Right renal cortex interstitium (tissue), 3 donors: ENCODE measurements around the gene NDFIP2. TPM values are rescaled to one million over a fixed set of nuclear protein-coding genes. Genes with fewer than 3 reads are reported as not detected.

ENCODE experiments used
- DNase-seq, 3 donors: peaks; one replicate each; pipeline ENCODE4 v3.0.0-alpha.2; 2013; ENCODE audit warnings: low read depth in 3 of 3, low spot score in 2 of 3
- polyA plus RNA-seq, 3 donors: library from polyadenylated mRNA; unstranded; fragments of 120-200 nt; gene quantifications; one replicate each; pipeline ENCODE4 v1.2.1, GENCODE V29; 2013; ENCODE audit not compliant: insufficient read length in 3 of 3

The NDFIP2 gene
- polyA plus RNA-seq, 3 donors: 55.8 to 60.6 (median 58.1) TPM

DNA sequence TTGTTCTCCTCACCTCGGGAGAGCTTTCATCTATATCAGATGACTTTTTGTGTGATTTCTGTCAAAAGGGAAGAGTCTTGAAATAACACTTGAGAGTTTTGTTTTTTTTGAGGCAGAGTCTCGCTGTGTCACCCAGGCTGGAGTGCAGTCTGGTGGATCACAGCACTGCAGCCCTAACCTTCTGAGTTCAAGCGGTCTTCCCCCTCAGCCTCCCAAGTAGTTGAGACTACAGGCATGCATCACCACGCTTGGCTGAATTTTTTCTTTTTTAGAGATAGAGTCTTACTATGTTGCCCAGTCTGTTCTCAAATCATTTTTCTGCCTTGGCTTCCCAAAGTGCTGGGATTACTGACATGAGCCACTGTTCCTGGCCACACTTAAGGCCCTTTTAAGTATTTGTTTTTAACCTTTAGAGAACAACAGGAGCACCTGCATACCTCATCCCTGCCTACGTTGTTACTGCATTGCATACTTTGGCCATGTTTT is 11.4 kb downstream of the NDFIP2 start:
- no peak for DNase-seq

DNA sequence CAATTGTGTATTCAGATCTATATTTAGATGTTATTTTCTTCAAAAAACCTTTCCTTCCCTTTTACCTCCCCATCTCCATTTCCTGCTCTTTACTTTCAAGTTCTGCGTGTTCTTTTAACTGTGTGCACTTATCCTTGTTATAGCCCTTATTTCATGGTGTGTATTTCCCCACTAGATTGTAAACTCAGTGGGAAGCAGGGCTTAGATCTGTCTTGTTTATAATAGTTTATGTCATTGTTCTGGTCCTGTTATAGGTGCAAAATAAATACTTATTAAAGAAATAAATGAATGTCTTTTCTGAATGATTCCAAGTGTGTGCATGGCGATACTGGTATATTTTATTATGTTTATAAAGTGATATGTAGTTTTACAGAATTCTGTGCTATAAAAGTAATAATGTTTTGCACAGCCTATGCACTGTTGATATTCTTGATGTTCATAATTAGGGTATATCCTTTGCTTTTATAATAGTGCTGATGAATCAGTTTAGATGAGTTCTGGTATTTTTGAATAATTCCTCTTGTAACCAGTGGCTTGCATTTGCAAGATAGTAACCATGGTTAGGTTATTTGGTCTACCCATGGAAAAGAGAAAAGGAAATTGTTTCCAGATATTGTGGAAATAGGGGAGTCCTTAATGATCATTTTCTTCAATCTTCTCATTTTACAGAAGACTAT is 12.1 kb downstream of the NDFIP2 start:
- DNase-seq: no peak

DNA sequence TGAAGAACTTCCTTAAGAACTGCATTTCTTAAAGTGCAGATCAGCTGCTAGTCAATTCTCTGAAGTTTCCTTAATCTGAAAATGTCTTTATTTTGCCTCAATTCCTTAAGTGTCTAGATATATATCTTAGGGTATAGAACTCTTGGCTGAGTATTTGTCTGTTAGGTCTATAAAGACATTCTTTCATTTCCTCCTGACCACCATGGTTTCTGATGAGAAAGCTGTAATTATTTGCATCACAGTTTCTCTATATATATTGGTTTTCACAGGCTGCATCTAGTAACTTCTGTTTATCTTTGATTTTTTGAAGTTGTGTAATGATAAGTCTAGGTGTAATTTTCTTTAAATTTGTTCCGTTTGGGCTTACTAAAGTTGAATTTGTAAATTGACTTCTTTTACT is 15.2 kb downstream of the NDFIP2 start:
- DNase-seq: no peak

DNA sequence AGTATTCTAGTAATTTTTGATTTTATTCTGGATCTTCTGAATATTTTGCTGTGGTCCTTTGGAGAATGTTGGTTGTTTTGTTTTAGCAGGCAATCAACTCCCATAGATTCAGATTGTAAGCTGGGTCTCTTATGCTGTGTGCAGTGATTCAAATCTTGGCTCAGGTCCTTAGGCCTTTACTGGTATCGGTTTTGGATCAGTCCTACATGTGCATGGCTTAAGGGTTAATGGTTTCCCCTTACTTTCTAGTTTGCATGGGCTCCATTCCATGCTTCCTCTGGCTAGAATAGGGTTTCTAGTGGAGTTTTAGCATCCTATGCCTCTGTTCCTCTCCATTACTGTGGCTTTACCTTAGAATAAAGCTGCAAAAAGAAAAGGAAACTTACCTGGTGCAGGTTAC is 16.1 kb downstream of the NDFIP2 start:
- no peak for DNase-seq

DNA sequence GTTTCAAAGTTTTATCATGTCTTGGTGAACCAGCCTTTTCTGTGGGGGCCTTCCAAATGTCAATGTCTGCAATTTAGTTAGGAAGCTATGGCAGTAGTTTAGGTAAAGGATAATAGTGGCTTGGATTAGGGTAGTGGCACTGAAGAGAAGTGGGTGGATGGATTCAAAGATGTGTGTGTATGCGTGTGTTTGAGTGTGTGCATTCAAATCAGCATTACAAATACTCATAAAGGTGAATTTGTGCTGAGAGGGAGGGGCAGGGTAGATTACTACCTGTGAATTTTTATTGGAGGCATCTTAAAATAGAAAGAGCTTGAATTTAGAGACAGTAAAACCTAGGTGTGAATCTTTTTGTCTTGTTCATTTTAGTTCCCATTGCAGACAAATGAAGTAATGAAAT is 16.9 kb downstream of the NDFIP2 start:
- no peak for DNase-seq

DNA sequence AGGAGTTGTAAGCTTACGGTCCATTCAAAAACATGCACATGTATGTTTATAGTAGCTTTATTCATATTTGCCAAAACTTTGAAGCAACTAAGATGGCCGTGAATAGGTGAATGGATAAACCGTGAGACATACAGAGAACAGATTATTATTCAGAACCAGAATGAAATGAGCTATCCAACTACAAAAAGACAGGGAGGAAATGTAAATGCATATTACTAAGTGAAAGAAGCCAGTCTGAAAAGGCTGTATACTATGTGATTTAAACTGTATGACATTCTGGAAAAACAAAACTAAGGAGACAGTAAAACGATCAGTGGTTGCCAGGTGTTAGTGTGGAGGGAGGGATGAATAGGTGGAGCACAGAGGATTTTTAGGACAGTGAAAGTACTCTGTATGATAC is 19.9 kb downstream of the NDFIP2 start:
- DNase-seq: no peak

DNA sequence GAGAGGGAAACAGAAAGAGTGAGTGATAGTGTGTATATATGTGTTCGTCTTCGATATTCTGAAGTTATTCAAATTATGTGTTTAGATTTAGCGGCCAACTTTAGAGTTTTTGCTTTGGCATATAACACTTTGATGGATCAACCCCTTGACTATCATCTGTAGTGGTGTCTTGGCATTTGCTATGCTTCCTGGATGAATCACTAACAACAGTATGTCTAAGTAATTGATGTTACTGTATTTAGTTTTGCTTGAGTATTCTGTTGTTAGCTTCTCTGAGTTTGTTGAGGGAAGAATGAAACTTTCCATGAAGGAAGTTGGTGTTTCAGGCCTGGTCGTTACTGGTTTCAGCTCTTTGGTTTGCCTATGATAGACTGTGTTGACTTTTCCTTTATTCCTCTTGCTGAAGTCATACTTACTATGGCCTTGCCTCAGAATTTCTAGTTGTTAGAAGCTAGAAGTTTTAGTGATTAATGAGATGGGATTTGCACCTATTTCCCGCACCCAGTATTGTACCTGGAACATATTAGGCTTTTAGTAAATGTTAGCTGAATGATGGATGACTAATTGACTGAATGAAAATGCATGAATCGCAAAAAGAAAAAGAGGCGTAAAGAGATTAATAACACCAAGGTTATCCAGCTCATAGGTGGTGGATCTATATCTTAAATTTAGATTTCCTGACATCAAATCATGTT is 20.7 kb downstream of the NDFIP2 start:
- DNase-seq: no peak

DNA sequence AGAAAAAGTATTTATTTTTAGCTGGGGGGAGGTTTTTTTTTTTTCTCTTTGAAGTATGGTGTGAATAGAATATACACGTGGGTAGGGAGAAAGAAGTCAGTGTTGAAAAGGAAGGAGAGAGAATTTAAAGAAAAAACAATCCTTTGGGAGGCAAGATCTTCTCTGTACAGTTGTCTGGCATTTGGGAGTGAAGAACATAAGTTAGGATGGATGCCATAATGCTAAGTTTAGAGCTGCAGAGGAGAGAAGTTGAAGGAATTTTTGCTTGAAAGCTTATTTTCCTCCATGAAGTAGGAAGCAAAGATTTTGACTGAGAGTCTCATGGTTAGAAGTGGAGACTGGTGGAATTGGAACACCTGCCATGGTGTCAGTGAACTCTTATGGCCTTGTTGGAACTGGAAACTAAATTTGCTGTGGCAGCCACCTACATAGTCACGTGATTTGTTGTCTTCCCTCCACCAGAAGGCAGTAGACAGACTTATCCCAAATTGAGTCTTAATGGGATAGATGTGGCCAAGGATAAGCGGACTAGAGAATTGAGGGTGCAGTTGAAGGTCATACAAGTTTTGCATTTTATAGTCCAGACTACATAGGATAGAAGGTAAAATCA is 22.0 kb downstream of the NDFIP2 start:
- DNase-seq: no peak

DNA sequence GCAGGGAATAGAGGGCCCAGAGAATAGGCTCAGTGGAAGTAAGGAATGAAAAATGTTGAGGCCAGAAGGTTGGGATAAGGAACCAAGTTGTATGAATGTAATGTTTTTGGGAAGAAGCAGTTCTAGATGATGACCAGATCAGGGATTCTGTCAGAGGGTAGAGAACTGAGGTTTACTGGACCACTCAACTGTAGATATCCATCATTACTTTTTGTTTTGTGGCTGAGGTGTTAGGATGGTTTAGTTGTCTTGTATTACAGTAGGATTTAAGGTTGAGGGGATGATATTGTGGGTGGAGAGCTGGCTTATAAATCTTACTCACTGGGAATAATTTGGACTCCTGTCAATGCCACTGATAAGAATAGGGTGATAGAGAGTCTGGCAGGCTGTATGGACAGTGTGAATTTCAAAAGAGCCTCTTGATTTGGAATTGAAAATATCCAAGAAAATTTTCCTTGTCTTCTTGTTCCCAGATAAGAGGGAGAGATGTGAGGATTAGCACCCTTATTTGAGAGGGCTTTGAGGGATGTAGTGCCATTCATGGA is 22.6 kb downstream of the NDFIP2 start:
- DNase-seq: no peak

DNA sequence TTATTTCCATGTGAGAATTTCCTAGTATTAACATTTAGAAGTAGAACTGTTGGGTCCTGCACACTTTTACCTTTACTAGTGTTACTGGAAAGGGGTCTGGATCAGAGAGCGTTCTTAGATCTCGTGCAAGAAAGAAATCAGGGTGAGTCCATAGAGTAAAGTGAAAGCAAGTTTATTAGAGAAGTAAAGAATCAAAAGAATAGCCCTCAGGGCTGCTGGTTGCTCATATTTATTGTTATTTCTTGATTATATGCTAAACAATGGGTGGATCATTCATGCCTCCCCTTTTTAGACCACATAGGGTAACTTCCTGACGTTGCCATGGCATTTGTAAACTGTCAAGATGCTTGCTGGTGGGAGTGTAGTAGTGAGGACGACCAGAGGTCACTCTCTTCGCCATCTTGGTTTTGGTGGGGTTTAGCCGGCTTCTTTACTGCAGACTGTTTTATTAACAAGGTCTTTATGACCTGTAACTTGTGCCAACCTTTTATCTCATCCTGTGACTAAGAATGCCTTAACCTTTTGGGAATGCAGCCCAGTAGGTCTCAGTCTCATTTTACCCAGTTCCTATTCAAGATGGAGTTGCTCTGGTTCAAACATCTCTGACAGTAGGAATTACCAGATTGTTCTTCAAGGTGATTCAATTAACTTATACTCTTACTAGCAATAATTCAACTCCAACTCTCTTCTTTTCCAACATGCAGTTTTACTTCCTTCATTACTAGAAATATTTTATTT is 27.4 kb downstream of the NDFIP2 start:
- no peak for DNase-seq

DNA sequence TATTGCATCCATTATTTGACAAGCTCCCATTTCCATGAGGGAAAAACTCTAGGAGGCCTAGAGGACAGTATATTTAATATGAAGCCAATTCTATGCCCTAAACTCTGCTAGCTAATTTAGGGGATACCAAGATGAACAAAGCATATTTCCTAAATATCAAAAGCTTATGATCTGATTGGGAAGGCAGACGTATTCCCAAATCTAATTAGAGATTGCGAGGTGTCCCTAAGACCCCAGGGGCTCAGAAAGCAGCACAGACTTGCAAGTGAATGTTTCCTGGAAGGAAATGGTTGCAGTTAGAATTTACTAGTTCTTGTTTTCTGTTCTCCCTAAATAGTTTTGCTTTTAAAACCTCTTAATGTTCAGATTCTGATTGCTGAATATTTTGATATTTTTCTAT is 30.7 kb downstream of the NDFIP2 start:
- no peak for DNase-seq

DNA sequence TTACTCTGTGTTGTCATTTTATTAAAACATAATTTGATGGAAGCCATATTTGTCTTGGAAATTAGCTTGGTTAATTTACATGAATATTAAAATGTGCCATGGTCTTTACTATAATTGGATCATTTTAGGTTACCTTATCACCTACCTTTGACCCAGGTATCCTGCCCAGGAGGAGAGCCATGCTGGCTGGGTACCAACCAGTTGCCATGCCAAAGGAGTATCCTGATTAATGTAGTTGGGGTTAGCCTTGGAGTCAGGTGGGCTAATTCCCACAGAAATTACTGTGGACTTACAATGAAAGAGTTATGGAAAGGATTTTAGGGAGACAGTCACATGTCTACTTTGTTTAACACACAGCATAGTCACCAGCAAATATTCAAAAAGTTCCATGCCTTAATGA is 32.0 kb downstream of the NDFIP2 start:
- no peak for DNase-seq

DNA sequence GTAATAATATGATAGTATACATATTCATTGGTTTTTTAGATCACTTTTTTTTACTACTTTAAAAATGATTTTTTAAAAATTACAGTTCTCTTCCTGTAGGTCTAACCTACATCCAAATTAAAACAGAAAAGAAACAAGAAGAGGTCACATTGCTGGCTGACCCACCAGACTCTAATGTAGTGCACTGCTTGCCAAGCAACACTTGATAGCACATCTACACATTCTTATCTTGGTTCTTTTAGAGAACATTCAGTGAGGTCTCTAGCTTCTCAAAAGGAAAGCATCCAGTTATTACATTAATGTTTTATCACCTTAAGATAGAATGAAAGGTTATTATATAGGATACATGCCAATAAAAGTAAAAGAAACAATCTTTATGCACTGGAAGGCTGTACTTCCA is 35.6 kb downstream of the NDFIP2 start:
- no peak for DNase-seq

DNA sequence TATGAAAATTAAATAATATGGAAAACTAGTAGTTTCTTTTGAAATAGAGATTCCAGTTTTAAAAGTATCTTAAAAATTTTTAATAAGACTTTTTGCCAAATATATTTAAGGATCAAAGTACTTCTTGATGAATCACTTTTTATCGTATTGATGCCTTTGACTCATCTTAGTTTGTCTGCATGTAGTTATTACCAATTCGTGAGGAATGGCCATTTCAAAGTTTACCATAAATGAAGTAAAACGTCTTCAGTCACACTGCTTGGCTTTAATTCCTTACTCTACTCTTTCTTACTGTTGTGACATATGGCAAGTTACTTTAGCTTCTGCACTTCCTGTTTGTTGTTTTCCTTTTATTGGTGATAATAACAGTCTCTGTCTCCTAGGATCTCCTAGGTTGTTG is 38.3 kb downstream of the NDFIP2 start:
- DNase-seq: no peak

DNA sequence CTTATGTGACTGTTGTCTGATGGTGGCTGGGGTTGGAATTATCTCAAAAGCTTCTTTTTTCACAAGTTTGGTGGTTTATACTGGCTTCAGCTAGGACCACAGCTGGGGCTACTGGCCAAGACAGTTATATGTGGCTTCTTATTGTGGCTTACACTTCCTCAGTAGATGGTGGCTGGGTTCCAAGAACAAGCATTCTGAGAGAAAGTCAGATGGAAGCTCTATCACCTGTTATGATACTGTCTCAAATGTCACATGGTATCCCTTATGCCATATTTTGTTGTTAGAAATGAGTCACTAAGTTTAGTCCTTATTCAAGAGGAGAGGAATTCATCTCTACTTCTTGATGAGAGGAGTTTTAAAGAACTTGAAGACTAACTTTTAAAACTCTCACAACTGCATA is 41.6 kb downstream of the NDFIP2 start:
- DNase-seq: no peak

DNA sequence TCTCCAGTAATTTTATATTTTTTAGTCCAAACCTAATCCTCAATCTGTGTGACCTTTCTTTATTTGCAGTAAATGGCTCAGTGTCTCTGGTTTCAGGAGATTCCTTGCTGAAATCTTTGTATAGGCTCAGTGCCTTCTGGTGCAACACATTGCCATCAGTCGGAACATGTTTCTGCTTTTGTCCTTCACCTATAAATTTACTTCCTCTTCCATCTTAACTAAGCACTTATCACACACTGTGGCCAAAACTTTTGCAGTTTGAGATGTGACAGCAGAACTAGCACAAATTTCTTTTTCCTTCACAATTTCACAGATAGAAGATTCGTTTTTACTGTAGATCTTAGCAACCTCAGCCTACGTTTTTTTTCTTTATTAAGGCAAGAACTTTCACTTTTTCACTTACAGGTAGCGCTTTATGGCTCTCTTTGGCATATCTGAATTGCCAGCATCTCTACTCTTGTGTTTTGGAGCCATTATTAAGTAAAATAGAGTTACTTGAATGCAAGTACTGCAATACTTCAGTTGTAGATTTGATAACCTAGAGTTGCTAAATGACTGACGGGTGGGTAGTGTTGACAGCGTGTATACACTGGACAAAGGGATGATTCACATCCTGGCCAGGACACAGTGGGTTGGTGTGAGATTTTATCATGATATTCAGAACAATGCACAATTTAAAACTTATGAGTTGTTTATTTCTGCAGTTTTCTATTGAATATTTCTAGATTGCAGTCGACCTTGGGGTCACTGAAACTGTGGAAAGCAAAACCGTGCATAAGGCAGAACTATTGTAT is 44.3 kb downstream of the NDFIP2 start:
- DNase-seq: no peak

DNA sequence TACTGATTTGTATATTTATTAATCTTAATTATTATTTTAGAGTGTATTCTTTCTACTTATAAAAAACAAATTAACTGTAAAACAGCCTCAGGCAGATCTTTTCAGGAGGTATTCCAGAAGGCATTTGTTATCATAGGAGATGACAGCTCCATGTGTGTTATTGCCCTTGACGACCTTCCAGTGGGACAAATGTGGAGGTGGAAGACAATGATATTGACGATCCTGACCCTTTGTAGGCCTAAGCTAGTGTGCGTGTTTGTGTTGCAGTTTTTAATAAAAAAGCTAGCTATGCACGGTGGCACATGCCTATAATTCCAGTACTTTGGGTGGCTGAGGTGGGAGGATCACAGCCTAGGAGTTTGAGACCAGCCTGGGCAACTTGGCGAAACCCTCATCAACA is 46.7 kb downstream of the NDFIP2 start:
- no peak for DNase-seq

DNA sequence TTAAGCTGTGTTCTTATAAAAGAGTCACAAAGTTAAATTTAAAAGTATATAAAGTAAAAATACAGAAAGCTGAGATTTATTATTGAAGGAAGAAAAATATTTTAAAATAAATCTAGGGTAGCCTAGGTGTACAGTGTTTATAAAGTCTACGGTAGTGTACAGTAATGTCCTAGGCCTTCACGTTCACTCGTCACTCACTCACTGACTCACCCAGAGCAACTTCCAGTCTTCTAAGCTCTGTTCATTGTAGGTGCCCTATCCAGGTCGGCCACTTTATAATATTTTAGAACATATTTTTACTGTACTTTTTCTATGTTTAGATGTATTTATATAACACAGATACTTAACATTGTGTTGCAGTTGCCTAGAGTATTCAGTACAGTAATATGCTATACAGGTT is 47.4 kb downstream of the NDFIP2 start:
- no peak for DNase-seq

DNA sequence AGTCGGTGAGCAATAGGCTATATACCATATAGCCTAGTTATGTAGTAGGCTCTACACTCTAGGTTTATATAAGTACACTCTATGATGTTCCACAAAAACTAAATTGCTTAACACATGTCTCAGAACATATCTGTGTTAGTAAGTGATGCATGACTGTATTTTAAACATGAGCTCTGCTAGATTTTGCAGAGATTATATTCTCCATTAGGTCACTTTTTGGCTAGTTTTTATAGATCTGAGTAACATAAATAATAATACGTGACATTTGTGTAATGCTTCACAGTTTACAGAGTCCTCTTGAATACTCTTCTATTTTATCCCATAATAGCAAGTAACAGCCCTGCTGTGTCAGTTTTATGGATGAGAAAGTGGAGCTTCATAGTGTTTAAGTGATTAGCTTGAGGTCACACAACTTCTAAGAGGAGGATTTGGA is 47.8 kb downstream of the NDFIP2 start:
- no peak for DNase-seq

DNA sequence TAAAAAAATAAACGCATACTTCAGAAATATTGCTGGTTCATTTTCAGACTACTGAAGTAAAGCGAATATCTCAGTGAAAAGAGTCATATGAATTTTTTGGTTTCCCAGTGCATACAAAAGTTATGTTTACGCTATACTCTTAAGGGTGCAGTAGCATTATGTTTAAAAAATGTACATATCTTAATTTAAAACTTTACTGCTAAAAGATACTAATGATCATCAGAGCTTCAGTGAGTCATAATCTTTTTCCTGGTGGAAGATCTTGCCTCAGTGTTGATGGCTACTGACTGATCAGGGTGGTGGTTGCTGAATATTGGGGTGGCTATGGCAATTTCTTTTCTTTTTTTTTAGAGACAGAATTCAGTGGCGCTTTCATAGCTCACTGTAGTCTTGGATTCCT is 48.9 kb downstream of the NDFIP2 start:
- DNase-seq: no peak
